ENCODE results near the gene C11orf24. TPM values are rescaled to one million over a fixed set of nuclear protein-coding genes. Genes with fewer than 3 reads are reported as not detected.

The C11orf24 gene
- 18.5 TPM for total RNA-seq

GRCh38 chr11:68271781-68272608 is at the start of gene C11orf24:
C11orf24 (minus strand) TSS chr11:68271973; CDS start chr11:68263767, 8,206 bp downstream.
- DNase-seq: peak; percentile 94

- no peak for DNase-seq
Observed at GRCh38 chr11:68317147-68317785, 45.5 kb upstream of the C11orf24 start.

GRCh38 chr11:68315171-68315920 is 43.6 kb upstream of the C11orf24 start:
- no peak for DNase-seq

- DNase-seq: no peak
Observed at GRCh38 chr11:68314203-68315170, 42.7 kb upstream of the C11orf24 start.

- no peak for DNase-seq
Observed at GRCh38 chr11:68313574-68314202, 41.9 kb upstream of the C11orf24 start.

- no peak for DNase-seq
Observed at GRCh38 chr11:68312780-68313573, 41.2 kb upstream of the C11orf24 start.

GRCh38 chr11:68312117-68312779 is 40.5 kb upstream of the C11orf24 start, which contains the start of gene LRP5:
LRP5 (plus strand) TSS chr11:68312591; CDS start chr11:68312715, 124 bp downstream.
- DNase-seq: no peak

- no peak for DNase-seq
Observed at GRCh38 chr11:68311160-68312116, 39.7 kb upstream of the C11orf24 start.

- DNase-seq: no peak
Observed at GRCh38 chr11:68309621-68310185, 37.9 kb upstream of the C11orf24 start.

- no peak for DNase-seq
Observed at GRCh38 chr11:68308068-68308467, 36.3 kb upstream of the C11orf24 start.

- no peak for DNase-seq
Observed at GRCh38 chr11:68306636-68307035, 34.9 kb upstream of the C11orf24 start.

- DNase-seq: no peak
Observed at GRCh38 chr11:68303982-68304780, 32.4 kb upstream of the C11orf24 start.

GRCh38 chr11:68303083-68303482 is 31.3 kb upstream of the C11orf24 start:
- no peak for DNase-seq

GRCh38 chr11:68302670-68303069 is 30.9 kb upstream of the C11orf24 start:
- DNase-seq: no peak

- DNase-seq: no peak
Observed at GRCh38 chr11:68302256-68302655, 30.5 kb upstream of the C11orf24 start.

GRCh38 chr11:68300076-68300830 is 28.5 kb upstream of the C11orf24 start:
- no peak for DNase-seq
